Coronary artery (tissue), 2 donors: Measurements from ENCODE around the gene EPHA1.
A peak's percentile ranks its signal among the peaks of the same experiment; 100 is the strongest.

ENCODE experiments used
- DNase-seq: peaks from one replicate; pipeline ENCODE4 v3.0.0-alpha.2; 2017; ENCODE audit warnings: low spot score
- H3K27ac ChIP-seq, 2 donors: fragments of 200-600 bp; sonication (generic); one replicate each; pipeline ENCODE4 v1.5.1; 2016 to 2019
- H3K4me3 ChIP-seq: fragments of 200-600 bp; sonication (generic); 2 replicates; pipeline ENCODE4 v1.5.1; 2016; ENCODE audit warnings: mild to moderate bottlenecking, moderate library complexity
- CTCF ChIP-seq: fragments of 200-600 bp; sonication (generic); IDR thresholded peaks from one replicate; pipeline ENCODE4 v1.5.1; 2019; ENCODE audit warnings: antibody characterized with exemption

EPHA1 gene

GRCh38 chr7:143391462-143392404 is 16.9 kb downstream of the EPHA1 start:
- DNase-seq, result peak; percentile 96
- TF ChIP-seq CTCF, result no peak
- H3K4me3 ChIP-seq, result peak overlapping the region; percentile 59
- H3K27ac ChIP-seq, result peak overlapping the region; percentile 87 to 95

- Histone ChIP-seq H3K4me3 (peak overlapping the region; percentile 14), H3K27ac (peak overlapping the region; percentile 87 to 95)
- no peak for DNase-seq
- TF ChIP-seq CTCF, result no peak
Measured at GRCh38 chr7:143390773-143391317, 17.8 kb downstream of the EPHA1 start.

- H3K27ac ChIP-seq, result peak overlapping the region; percentile 87 to 95
- TF ChIP-seq CTCF, result no peak
- no peak for DNase-seq
- H3K4me3 ChIP-seq, result no peak overlapping the region
Measured at GRCh38 chr7:143390104-143390772, 18.4 kb downstream of the EPHA1 start.

- Histone ChIP-seq H3K4me3 (no peak overlapping the region), H3K27ac (peak overlapping the region; percentile 87 to 95)
- no peak for DNase-seq
- no peak for TF ChIP-seq CTCF
Measured at GRCh38 chr7:143389316-143390103, 19.1 kb downstream of the EPHA1 start.

- DNase-seq, result no peak
- TF ChIP-seq CTCF, result no peak
- Histone ChIP-seq H3K4me3 (peak overlapping the region; percentile 23), H3K27ac (peak overlapping the region; percentile 66 to 95)
Measured at GRCh38 chr7:143388491-143389101, 20.1 kb downstream of the EPHA1 start.

GRCh38 chr7:143388051-143388450 is 20.6 kb downstream of the EPHA1 start:
- no peak for DNase-seq
- Histone ChIP-seq H3K4me3 (peak overlapping the region; percentile 79), H3K27ac (peak overlapping the region; percentile 66 to 95)
- TF ChIP-seq CTCF, result no peak
